HCT116 (cell line): Measurements from ENCODE around the gene MYO10.

Experiments
- CEBPB ChIP-seq: IDR thresholded peaks from 2 replicates; pipeline ENCODE4 v1.6.1; 2012; ENCODE audit warnings: low read depth
- CTCF ChIP-seq, 3 experiments: fragments of 200-600 bp in 1 of 3; sonication (generic) in 1 of 3; IDR thresholded peaks in 2 of 3; conservative IDR thresholded peaks in 1 of 3; 2 replicates each; pipeline ENCODE4 v1.5.1; 2012 to 2017; ENCODE audit warnings: low read depth in 2 of 3, low read length in 2 of 3, antibody characterized with exemption in 1 of 3, borderline replicate concordance in 1 of 3, control low read depth in 1 of 3, mild to moderate bottlenecking in 1 of 3, mixed read lengths in 1 of 3, mixed run types in 1 of 3, moderate library complexity in 1 of 3; ENCODE audit not compliant: insufficient read depth in 1 of 3
- EZH2 ChIP-seq: fragments of 200-600 bp; sonication (generic); IDR thresholded peaks from 2 replicates; pipeline ENCODE4 v1.6.1; 2017; ENCODE audit warnings: antibody characterized with exemption, mixed run types
- EZH2phosphoT487 ChIP-seq: fragments of 200-600 bp; IDR thresholded peaks from 2 replicates; pipeline ENCODE4 v1.6.1; 2018; ENCODE audit warnings: antibody characterized with exemption, borderline replicate concordance
- FOSL1 ChIP-seq: IDR thresholded peaks from 2 replicates; pipeline ENCODE4 v1.6.1; 2012; ENCODE audit warnings: low read depth
- MAX ChIP-seq: IDR thresholded peaks from 2 replicates; pipeline ENCODE4 v1.6.1; 2012
- POLR2A ChIP-seq: IDR thresholded peaks from 2 replicates; pipeline ENCODE4 v1.7.0; 2011; ENCODE audit warnings: borderline replicate concordance; ENCODE audit not compliant: insufficient read depth, insufficient read length; ENCODE audit errors: extremely low read depth
- POLR2AphosphoS5 ChIP-seq: IDR thresholded peaks from 2 replicates; pipeline ENCODE4 v1.6.1; 2011; ENCODE audit warnings: mild to moderate bottlenecking, low read depth, low read length, moderate library complexity
- RAD21 ChIP-seq: IDR thresholded peaks from 2 replicates; pipeline ENCODE4 v1.6.1; 2012; ENCODE audit warnings: low read depth, mild to moderate bottlenecking
- REST ChIP-seq: IDR thresholded peaks from 2 replicates; pipeline ENCODE4 v1.6.1; 2012; ENCODE audit warnings: low read depth
- SRF ChIP-seq: IDR thresholded peaks from 2 replicates; pipeline ENCODE4 v1.6.1; 2012; ENCODE audit warnings: low read depth

- TF ChIP-seq EZH2 (no peak), CTCF (IDR thresholded peaks at IDR 0.05 in 2 of 3, conservative IDR thresholded peaks at IDR 0.05 in 1 of 3; ENCODE audit: borderline replicate concordance in 1 of 3, insufficient read depth in 1 of 3, low read depth in 2 of 3, low read length in 2 of 3) (no peak), POLR2A (no peak), RAD21 (no peak), EZH2phosphoT487 (no peak), POLR2AphosphoS5 (no peak), REST (no peak), FOSL1 (no peak), MAX (no peak), CEBPB (no peak), SRF (no peak)
These were observed 29.5 kb upstream of the MYO10 start for GRCh38 chr5:16965581-16965980.
